ENCODE data around the gene CYBC1.

- TF ChIP-seq GATA3 (IDR thresholded peaks at IDR 0.05; ENCODE audit: low read depth, low read length) (no peak), GATA2 (IDR thresholded peaks at IDR 0.05; ENCODE audit: low read depth, low read length) (no peak)
These were observed 3.9 kb downstream of the CYBC1 start for GRCh38 chr17:82446649-82447048.
